ENCODE measurements around the gene ANKUB1. TPM values are rescaled to one million over a fixed set of nuclear protein-coding genes. Genes with fewer than 3 reads are reported as not detected.

Gene ANKUB1
- total RNA-seq, 1 experiment from 2014 or later: not detected

- ChIA-PET CTCF (interaction anchor here (0.6 kb wide), 1 partner anchor 15 kb away, joined by 3 read pairs; no protein-coding TSS in a partner anchor), POLR2A (interaction anchor here (0.6 to 0.9 kb wide), 2 partner anchors 25 to 124 kb away, joined by 3 to 4 read pairs; partner anchors contain the start of gene WWTR1)
- Histone ChIP-seq H3K9me3 (ENCODE audit: control insufficient read depth, insufficient read depth, low read depth, low read length) (no peaks in the 10 kb centered on the region), H3K4me1 (ENCODE audit: control insufficient read depth, insufficient read depth, low read length) (no peaks in the 10 kb centered on the region), H3K27me3 (ENCODE audit: control insufficient read depth, insufficient read depth, low read length) (no peaks in the 10 kb centered on the region), H3K27ac (ENCODE audit: low read length) (no peak overlapping the region), H3K4me3 (ENCODE audit: low read depth in 2 of 2, low read length in 2 of 2) (no peak overlapping the region), H3K36me3 (ENCODE audit: control insufficient read depth, insufficient read depth, low read length) (no peaks in the 10 kb centered on the region)
- no TSS peak for BruUV-seq (replicated peaks)
- DNase-seq (ENCODE audit: low read depth, low spot score) (no peak), ATAC-seq (no peak)
- in situ Hi-C loops (cut with HindIII; ENCODE audit: low pct_unique_long_range_greater_than_20kb, low sequenced_read_pairs) (no loop called here), intact Hi-C loops (cut with micrococcal nuclease; ENCODE audit: unreplicated experiment) (no loop called here)
- TF ChIP-seq POLR2AphosphoS5 (IDR thresholded peaks at IDR 0.05; ENCODE audit: low read depth, low read length): no peak
- TF ChIP-seq, protein P1, sequence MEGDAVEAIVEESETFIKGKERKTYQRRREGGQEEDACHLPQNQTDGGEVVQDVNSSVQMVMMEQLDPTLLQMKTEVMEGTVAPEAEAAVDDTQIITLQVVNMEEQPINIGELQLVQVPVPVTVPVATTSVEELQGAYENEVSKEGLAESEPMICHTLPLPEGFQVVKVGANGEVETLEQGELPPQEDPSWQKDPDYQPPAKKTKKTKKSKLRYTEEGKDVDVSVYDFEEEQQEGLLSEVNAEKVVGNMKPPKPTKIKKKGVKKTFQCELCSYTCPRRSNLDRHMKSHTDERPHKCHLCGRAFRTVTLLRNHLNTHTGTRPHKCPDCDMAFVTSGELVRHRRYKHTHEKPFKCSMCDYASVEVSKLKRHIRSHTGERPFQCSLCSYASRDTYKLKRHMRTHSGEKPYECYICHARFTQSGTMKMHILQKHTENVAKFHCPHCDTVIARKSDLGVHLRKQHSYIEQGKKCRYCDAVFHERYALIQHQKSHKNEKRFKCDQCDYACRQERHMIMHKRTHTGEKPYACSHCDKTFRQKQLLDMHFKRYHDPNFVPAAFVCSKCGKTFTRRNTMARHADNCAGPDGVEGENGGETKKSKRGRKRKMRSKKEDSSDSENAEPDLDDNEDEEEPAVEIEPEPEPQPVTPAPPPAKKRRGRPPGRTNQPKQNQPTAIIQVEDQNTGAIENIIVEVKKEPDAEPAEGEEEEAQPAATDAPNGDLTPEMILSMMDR (IDR thresholded peaks at IDR 0.05): no peak
- TF ChIP-seq TCF7L2 (IDR thresholded peaks at IDR 0.05; ENCODE audit: low read depth, low read length): no peak
- TF ChIP-seq SIN3A (IDR thresholded peaks at IDR 0.05; ENCODE audit: borderline replicate concordance, insufficient read depth, low read depth, low read length): no peak
- TF ChIP-seq REST (IDR thresholded peaks at IDR 0.05; ENCODE audit: insufficient read depth in 1 of 2, low read depth in 2 of 2, low read length in 1 of 2): no peak
Measured at GRCh38 chr3:149781741-149782140, 10.6 kb downstream of the ANKUB1 start.

- Histone ChIP-seq H3K36me3 (ENCODE audit: control insufficient read depth, insufficient read depth, low read length) (no peaks in the 10 kb centered on the region), H3K9me3 (ENCODE audit: control insufficient read depth, insufficient read depth, low read depth, low read length) (no peaks in the 10 kb centered on the region), H3K4me3 (ENCODE audit: low read depth in 2 of 2, low read length in 2 of 2) (no peak overlapping the region), H3K27ac (ENCODE audit: low read length) (no peak overlapping the region), H3K4me1 (ENCODE audit: control insufficient read depth, insufficient read depth, low read length) (no peaks in the 10 kb centered on the region), H3K27me3 (ENCODE audit: control insufficient read depth, insufficient read depth, low read length) (no peaks in the 10 kb centered on the region)
- ATAC-seq: no peak
- TF ChIP-seq POLR2AphosphoS5 (IDR thresholded peaks at IDR 0.05; ENCODE audit: low read depth, low read length) (no peak), TCF7L2 (IDR thresholded peaks at IDR 0.05; ENCODE audit: low read depth, low read length) (no peak)
- TF ChIP-seq, protein P1 (IDR thresholded peaks at IDR 0.05): no peak
- BruUV-seq (replicated peaks): no TSS peak
- no peak for DNase-seq (ENCODE audit: low read depth, low spot score)
- intact Hi-C loops (cut with micrococcal nuclease; ENCODE audit: unreplicated experiment): no loop called here
- in situ Hi-C loops (cut with HindIII; ENCODE audit: low pct_unique_long_range_greater_than_20kb, low sequenced_read_pairs): no loop called here
- POLR2A ChIA-PET: no interaction called here
- CTCF ChIA-PET: no interaction called here
Measured at GRCh38 chr3:149781211-149781610, 11.1 kb downstream of the ANKUB1 start.

Data from Panc1 (cell line).